Ascending aorta (tissue), 2 donors: Measurements from ENCODE around the gene TPK1. TPM values are rescaled to one million over a fixed set of nuclear protein-coding genes. Genes with fewer than 3 reads are reported as not detected.

Experiments
- DNase-seq, 2 donors: peaks; one replicate each; pipeline ENCODE4 v3.0.0-alpha.2; 2019; ENCODE audit warnings: low spot score in 2 of 2
- H3K27ac ChIP-seq, 2 donors: fragments of 200-600 bp; sonication (generic); one replicate each; pipeline ENCODE4 v1.5.1; 2016 to 2017; ENCODE audit warnings: mild to moderate bottlenecking in 1 of 2
- H3K27me3 ChIP-seq: fragments of 200-600 bp; sonication (generic); one replicate; pipeline ENCODE4 v1.5.1; 2017
- H3K36me3 ChIP-seq, 2 donors: fragments of 200-600 bp; sonication (generic); one replicate each; pipeline ENCODE4 v1.5.1; 2016
- H3K4me1 ChIP-seq, 2 donors: fragments of 200-600 bp; sonication (generic); one replicate each; pipeline ENCODE4 v1.5.1; 2016 to 2017; ENCODE audit warnings: mild to moderate bottlenecking in 1 of 2
- H3K4me3 ChIP-seq, 2 donors: fragments of 200-600 bp; sonication (generic); one replicate each; pipeline ENCODE4 v1.5.1; 2016 to 2017; ENCODE audit warnings: mild to moderate bottlenecking in 1 of 2
- H3K9me3 ChIP-seq, 2 donors: fragments of 200-600 bp; sonication (generic); one replicate each; pipeline ENCODE4 v1.5.1; 2016
- intact Hi-C: fragments of 100-400 bp; cut with DNase I; formaldehyde crosslinking; loops from one replicate; pipeline ENCODE4 v1.15.1; 2023
- total RNA-seq: library from RNA; depleted of rRNA; stranded (reverse); fragments of >200 nt; gene quantifications from one replicate; pipeline ENCODE4 v1.1.0, GENCODE V29; 2016
- TF ChIP-seq, protein P1 (sequence below), 3 experiments: fragments of 200-600 bp in 2 of 3; fragments of 450-650 bp in 1 of 3; sonication (generic) in 2 of 3; IDR thresholded peaks; one replicate each; pipeline ENCODE4 v1.5.1; 2016 to 2019; ENCODE audit warnings: antibody characterized with exemption in 3 of 3, mild to moderate bottlenecking in 1 of 3, moderate library complexity in 1 of 3

The TPK1 gene
- total RNA-seq, 1 donor from 2014 or later, result 3.7 TPM

DNA sequence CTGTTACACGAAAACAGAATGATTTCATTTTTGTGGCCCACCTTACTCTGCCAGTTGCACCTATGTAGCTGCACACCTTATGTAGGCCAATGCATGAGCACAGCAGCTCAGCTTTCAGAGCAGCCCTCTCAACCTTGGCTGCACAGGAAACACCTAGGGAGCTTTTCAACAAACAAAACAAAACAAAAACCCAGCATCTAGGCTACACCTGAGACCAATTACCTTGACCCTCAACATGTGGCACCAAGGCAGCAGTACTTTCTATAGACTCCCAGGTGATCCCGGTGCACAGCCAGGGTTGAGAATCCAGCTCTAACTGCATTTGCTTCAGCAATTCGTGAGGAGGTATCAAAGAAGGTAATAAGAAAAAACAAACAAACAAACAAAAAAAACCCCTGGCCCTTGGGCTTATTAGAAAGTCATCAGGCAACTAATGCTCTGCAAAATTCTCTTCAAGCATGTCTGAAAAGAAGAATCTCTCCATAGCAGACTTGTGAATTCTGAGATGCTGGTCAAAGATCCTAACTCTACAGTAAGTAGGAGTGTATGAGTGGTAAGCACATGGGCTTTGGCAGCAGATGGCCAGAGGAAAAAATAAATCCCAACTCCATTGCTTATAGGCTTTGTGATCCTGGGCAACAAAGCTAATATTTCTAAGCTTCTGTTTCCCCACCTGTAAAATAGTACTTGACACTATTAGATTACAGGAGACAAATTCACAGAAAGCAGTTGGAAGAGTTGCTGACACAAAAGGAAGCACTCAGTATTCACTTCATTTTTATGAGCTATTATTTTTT, 318.9 kb downstream of the TPK1 start:
- Histone ChIP-seq H3K4me3 (no peak overlapping the region), H3K27me3 (no peaks in the 10 kb centered on the region), H3K4me1 (peaks cover 2% of the 10 kb centered on the region in 2 donors), H3K9me3 (no peaks in the 10 kb centered on the region), H3K27ac (no peak overlapping the region), H3K36me3 (no peaks in the 10 kb centered on the region)
- TF ChIP-seq, protein P1, sequence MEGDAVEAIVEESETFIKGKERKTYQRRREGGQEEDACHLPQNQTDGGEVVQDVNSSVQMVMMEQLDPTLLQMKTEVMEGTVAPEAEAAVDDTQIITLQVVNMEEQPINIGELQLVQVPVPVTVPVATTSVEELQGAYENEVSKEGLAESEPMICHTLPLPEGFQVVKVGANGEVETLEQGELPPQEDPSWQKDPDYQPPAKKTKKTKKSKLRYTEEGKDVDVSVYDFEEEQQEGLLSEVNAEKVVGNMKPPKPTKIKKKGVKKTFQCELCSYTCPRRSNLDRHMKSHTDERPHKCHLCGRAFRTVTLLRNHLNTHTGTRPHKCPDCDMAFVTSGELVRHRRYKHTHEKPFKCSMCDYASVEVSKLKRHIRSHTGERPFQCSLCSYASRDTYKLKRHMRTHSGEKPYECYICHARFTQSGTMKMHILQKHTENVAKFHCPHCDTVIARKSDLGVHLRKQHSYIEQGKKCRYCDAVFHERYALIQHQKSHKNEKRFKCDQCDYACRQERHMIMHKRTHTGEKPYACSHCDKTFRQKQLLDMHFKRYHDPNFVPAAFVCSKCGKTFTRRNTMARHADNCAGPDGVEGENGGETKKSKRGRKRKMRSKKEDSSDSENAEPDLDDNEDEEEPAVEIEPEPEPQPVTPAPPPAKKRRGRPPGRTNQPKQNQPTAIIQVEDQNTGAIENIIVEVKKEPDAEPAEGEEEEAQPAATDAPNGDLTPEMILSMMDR (IDR thresholded peaks at IDR 0.05), result no peak
- DNase-seq, result no peak
- intact Hi-C loops, result no loop called here

DNA sequence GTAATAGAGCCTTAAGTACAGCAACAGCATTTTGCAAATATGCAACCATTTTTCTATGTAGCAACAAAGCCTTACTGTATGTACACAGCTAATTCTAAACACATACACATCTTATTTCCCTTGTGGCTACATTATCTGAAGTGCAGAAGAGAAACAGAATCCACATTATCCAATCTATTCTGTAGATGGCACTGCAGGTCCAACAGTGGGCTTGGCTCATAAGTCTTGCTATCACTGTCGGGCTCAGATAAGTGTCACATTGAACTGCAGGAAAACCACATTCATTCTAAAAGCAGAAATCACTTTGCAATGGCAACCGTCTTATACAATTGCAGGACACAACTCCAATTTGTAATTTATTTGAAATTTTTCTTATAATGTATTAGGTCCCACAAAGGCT, 322.5 kb downstream of the TPK1 start:
- TF ChIP-seq, protein P1 (IDR thresholded peaks at IDR 0.05), result peak in 1 of 3 experiments; percentile 48
- Histone ChIP-seq H3K27me3 (no peaks in the 10 kb centered on the region), H3K4me1 (no peaks in the 10 kb centered on the region), H3K9me3 (no peaks in the 10 kb centered on the region), H3K27ac (no peak overlapping the region), H3K36me3 (no peaks in the 10 kb centered on the region), H3K4me3 (no peak overlapping the region)
- intact Hi-C loops, result no loop called here
- no peak for DNase-seq

DNA sequence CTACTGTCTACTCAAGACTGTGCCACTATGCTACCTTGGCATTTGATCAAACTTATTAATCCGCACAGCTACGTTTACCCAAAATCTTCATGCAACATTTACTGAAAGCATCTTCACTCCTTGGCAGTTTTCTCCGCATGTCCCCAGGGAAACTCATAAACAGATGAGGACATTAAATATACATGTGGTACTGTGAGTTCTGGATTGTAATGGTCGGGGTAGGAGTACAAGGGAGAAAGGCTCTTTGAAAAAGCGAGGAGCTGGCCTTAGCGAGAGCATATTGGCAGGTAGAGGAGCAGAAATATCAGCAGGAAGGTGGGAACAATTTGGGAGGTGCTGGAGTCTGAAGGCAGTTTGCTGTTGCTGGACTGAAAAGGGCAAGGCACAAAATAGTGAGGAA, 325.2 kb downstream of the TPK1 start:
- TF ChIP-seq, protein P1 (IDR thresholded peaks at IDR 0.05), result no peak
- Histone ChIP-seq H3K27ac (no peak overlapping the region), H3K4me1 (no peaks in the 10 kb centered on the region), H3K36me3 (no peaks in the 10 kb centered on the region), H3K4me3 (no peak overlapping the region), H3K27me3 (no peaks in the 10 kb centered on the region), H3K9me3 (peaks cover 0 to 5% of the 10 kb centered on the region in 2 donors)
- no peak for DNase-seq
- intact Hi-C loops, result no loop called here

DNA sequence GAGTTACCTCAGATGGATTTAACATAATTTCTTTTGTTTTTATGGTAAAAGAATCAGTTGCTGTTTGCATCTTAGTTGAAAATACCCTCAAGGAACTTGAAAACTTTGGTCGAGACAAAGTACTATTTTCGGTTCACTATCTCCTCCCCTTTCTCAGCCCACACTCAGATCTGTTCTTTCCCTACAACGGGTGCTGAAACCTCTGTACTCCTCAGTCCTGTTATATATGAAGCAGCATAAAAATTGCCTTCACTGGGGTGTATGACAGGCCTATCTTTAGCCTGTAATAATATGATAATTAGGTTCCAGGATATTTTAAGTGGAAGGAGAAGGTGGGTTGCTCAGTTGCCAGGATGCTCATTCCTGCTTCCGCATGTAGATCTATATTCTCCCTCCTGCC, 327.2 kb downstream of the TPK1 start:
- TF ChIP-seq, protein P1 (IDR thresholded peaks at IDR 0.05), result no peak
- no peak overlapping the region for H3K4me3 ChIP-seq
- H3K36me3 ChIP-seq, result no peaks in the 10 kb centered on the region
- H3K27ac ChIP-seq, result no peak overlapping the region
- intact Hi-C loops, result no loop called here
- H3K27me3 ChIP-seq, result no peaks in the 10 kb centered on the region
- DNase-seq, result no peak
- no peaks in the 10 kb centered on the region for H3K4me1 ChIP-seq
- peaks cover 0 to 9% of the 10 kb centered on the region in 2 donors for H3K9me3 ChIP-seq

- no peaks in the 10 kb centered on the region for H3K4me1 ChIP-seq
- no peak overlapping the region for H3K27ac ChIP-seq
- TF ChIP-seq, protein P1 (IDR thresholded peaks at IDR 0.05), result no peak
- no peaks in the 10 kb centered on the region for H3K36me3 ChIP-seq
- no peak for DNase-seq
- intact Hi-C loops, result no loop called here
- no peaks in the 10 kb centered on the region for H3K27me3 ChIP-seq
- peaks cover 0 to 9% of the 10 kb centered on the region in 2 donors for H3K9me3 ChIP-seq
- no peak overlapping the region for H3K4me3 ChIP-seq
Observed at GRCh38 chr7:144503215-144503614, 332.6 kb downstream of the TPK1 start.
